IPS-15b (cell line): ENCODE results near the gene PPP4R4.
"Not testable (repeated sequence)": the region's sequence is repeated elsewhere in the genome, so short reads cannot be mapped to it uniquely, and the experiment has no call there.

Experiments used
- H3K27me3 ChIP-seq: one replicate; pipeline ENCODE4 v1.6.1; 2013; ENCODE audit warnings: low read length; ENCODE audit not compliant: control insufficient read depth, insufficient read depth
- H3K36me3 ChIP-seq: one replicate; pipeline ENCODE4 v1.6.1; 2013; ENCODE audit warnings: low read length; ENCODE audit not compliant: control insufficient read depth, insufficient read depth
- H3K4me1 ChIP-seq: one replicate; pipeline ENCODE4 v1.6.1; 2013; ENCODE audit warnings: mild to moderate bottlenecking, low read length; ENCODE audit not compliant: control insufficient read depth, insufficient read depth
- H3K4me3 ChIP-seq: one replicate; pipeline ENCODE4 v1.5.1; 2013; ENCODE audit warnings: low read depth, low read length
- H3K9ac ChIP-seq: one replicate; pipeline ENCODE4 v1.6.1; 2013; ENCODE audit warnings: low read depth, mild to moderate bottlenecking, low read length
- H3K9me3 ChIP-seq: one replicate; pipeline ENCODE4 v1.6.1; 2013; ENCODE audit warnings: mild to moderate bottlenecking, low read length; ENCODE audit not compliant: control insufficient read depth, insufficient read depth

PPP4R4 gene

DNA sequence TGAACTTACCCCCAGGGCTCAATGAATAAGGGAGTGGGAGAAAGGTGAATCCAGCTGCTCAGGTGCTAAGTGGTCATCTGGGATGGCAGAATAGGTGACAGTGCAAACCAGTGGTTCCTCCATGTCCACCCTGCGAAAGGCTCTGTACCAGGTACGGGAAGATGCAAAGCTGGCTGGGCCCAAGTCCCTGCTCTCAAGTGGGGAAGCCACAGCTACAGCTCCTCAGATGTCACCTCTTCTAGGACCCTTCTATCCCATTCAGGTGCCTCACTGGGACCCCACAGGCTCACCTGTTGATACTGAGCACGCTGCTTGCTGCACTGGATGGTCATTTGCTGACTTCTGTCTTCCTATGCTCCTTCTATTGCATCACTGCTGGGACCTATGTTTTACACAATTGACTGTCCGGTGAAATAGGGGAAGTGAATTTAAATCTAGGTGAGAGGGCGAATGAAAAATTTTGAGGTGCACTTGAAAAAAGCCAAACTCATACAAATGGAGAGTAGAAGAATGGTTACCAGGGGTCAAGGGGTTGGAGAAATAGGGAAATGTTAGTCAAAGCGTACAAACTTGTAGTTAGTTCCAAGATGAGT lies 20.3 kb upstream of the PPP4R4 start:
- Histone ChIP-seq H3K4me3 (no peak overlapping the region), H3K9me3 (no peaks in the 10 kb centered on the region), H3K4me1 (no peaks in the 10 kb centered on the region), H3K9ac (no peak overlapping the region), H3K36me3 (no peaks in the 10 kb centered on the region), H3K27me3 (no peaks in the 10 kb centered on the region)

DNA sequence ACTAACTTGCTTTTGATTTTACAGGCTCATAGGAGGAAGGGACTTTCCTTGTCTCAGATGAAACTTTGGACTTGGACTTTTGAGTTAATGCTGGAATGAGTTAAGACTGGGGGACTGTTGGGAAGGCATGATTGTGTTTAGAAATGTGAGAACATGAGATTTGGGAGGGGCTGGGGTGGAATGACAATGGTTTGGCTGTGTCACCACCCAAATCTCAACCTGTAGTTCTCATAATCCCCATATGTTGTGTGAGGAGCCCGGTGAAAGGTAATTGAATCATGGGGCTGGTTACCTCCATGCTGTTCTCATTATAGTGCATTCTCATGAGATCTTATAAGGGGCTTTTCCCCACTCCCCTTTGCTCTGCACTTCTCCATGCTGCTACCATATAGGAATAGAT lies 18.0 kb upstream of the PPP4R4 start:
- not testable (repeated sequence) for H3K4me3 ChIP-seq, H3K36me3 ChIP-seq, H3K27me3 ChIP-seq, H3K9ac ChIP-seq, H3K4me1 ChIP-seq, H3K9me3 ChIP-seq

DNA sequence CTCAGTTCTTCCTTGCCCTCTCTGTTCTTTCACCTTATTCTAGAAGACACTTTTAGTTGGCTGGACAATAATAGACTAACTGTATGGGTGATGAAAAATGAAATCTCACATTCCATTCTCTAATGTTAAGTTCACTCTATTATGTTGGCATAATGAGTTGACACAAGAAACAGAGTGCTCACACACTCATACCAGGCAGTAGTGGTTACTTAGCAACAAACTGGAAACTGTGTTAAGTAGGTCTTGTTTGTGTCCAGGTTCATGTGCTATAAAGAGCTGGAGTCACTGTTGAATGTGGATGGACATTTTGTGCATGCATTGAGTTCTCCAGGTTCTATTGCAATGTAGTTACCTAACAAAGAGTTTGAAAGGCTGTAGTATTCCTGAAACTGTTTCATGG lies 16.9 kb upstream of the PPP4R4 start:
- Histone ChIP-seq H3K9ac (no peak overlapping the region), H3K36me3 (no peaks in the 10 kb centered on the region), H3K27me3 (no peaks in the 10 kb centered on the region), H3K4me1 (no peaks in the 10 kb centered on the region), H3K4me3 (no peak overlapping the region), H3K9me3 (no peaks in the 10 kb centered on the region)

DNA sequence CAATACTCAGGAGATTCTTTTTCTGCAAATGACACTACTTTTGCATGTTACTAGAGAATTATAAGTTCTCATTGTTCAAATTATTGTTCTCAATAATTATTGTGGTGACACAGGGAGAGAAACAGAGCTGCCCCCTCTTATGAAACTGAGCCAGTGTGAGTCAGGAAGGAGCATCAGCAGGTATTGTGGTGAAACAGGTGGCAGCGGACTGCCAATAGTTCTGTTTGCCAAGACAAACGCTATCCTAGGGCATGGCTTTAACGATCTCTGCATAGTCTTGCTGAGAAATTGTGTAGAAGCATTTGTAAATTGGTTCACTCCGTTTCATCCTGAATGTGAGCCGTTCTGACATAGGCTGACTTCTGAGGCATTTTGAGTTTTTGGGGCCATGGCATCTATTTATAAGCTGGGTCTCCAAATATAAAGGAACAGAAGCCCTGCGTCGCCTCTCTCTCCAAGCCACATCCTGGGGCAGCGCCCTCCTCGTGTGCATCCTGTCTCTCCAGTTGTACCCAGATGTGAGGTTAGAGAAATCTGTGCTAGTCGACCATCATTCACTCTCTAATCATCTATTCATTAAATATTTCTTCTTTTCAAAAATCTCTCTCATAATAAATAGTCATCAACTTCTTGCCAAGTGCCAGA lies 15.8 kb upstream of the PPP4R4 start:
- H3K4me3 ChIP-seq, result no peak overlapping the region

DNA sequence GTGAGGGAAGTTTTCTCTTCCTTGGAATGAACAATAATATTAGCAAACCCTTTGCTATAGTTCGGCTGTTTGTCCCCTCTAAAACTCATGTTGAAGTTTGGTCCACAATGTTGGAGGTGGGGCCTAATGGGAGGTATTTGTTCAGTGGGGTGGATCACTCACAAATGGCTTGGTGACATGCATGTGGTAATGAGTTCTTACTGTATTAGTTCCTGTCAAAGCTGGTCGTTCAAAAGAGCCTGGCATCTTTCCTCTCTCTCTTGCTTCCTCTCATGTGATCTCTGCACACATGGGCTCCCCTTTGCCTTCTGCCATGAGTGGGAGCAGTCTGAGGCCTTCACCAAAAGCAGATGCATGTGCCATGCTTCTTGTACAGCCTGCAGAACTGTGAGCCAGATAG lies 13.1 kb upstream of the PPP4R4 start:
- no peaks in the 10 kb centered on the region for H3K9me3 ChIP-seq
- no peaks in the 10 kb centered on the region for H3K36me3 ChIP-seq
- peaks cover 11% of the 10 kb centered on the region for H3K4me1 ChIP-seq
- H3K4me3 ChIP-seq, result no peak overlapping the region
- H3K27me3 ChIP-seq, result peaks cover 16% of the 10 kb centered on the region
- no peak overlapping the region for H3K9ac ChIP-seq

More for the DNA sequence above, 15.8 kb upstream of the PPP4R4 start:
- Histone ChIP-seq H3K9me3 (no peaks in the 10 kb centered on the region), H3K27me3 (no peaks in the 10 kb centered on the region), H3K36me3 (no peaks in the 10 kb centered on the region), H3K9ac (no peak overlapping the region), H3K4me1 (no peaks in the 10 kb centered on the region)

DNA sequence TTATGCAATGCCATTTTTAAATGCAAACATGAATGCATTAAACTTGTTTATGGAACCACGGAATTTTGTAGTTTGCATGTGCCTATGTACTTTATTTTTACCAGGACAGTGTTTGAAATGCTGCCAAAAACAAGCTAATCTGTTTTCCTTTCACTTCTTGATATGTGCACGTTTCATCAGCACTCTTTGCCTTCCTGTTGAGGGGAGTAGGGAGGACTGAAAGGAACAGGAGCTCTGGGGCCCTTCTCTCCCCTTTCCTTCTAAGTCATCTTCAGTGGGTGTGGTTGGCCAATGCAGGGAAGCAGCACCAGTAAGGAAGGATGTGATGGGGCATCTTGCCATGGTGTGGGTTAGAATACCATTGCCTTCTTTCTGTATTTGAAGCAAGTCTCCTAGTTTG lies 12.1 kb upstream of the PPP4R4 start:
- H3K4me3 ChIP-seq, result no peak overlapping the region
- H3K9me3 ChIP-seq, result no peaks in the 10 kb centered on the region
- H3K4me1 ChIP-seq, result peaks cover 11% of the 10 kb centered on the region
- H3K36me3 ChIP-seq, result no peaks in the 10 kb centered on the region
- no peak overlapping the region for H3K9ac ChIP-seq
- peaks cover 16% of the 10 kb centered on the region for H3K27me3 ChIP-seq

DNA sequence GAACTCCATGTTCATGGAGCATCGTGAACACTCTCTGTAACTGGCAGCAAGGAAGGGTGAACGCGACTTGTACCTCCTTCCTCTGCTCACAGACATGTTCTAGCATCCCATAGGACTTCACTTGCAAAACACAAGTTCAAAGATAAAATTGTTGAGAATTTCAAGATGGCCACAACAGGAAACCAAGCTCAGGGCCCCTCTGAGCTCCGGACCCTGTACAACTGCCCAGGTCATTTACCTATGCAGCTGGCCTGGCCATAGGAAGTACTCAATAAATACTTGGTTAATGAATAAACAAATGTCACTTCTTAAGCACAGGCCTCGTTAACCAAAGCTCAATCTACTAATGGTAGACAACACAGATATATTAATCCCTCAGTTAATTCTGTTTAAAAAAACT lies 11.7 kb upstream of the PPP4R4 start:
- peaks cover 16% of the 10 kb centered on the region for H3K27me3 ChIP-seq
- H3K4me3 ChIP-seq, result no peak overlapping the region
- H3K36me3 ChIP-seq, result no peaks in the 10 kb centered on the region
- peaks cover 11% of the 10 kb centered on the region for H3K4me1 ChIP-seq
- no peak overlapping the region for H3K9ac ChIP-seq
- no peaks in the 10 kb centered on the region for H3K9me3 ChIP-seq

DNA sequence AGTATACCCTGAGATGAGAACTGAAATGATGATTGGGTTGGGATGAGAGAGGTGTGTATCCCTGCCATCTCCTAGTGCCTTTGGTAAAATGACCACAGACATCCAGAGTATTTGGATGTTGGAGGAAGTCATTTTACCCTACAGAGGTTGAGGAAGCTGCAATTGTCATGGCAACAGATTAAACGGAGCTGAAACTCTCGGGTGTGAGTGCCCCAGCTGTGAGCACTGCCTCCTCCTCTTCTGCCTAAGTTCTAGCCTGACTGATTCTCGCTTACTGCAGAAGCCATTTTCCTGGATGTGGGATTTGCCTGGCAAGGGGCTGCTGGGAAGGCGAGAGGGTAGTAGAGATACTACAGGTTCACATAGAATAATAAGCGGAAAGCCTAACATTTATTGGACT lies 10.3 kb upstream of the PPP4R4 start:
- no peak overlapping the region for H3K9ac ChIP-seq
- H3K36me3 ChIP-seq, result no peaks in the 10 kb centered on the region
- H3K4me1 ChIP-seq, result peaks cover 11% of the 10 kb centered on the region
- peaks cover 16% of the 10 kb centered on the region for H3K27me3 ChIP-seq
- no peak overlapping the region for H3K4me3 ChIP-seq
- H3K9me3 ChIP-seq, result no peaks in the 10 kb centered on the region

DNA sequence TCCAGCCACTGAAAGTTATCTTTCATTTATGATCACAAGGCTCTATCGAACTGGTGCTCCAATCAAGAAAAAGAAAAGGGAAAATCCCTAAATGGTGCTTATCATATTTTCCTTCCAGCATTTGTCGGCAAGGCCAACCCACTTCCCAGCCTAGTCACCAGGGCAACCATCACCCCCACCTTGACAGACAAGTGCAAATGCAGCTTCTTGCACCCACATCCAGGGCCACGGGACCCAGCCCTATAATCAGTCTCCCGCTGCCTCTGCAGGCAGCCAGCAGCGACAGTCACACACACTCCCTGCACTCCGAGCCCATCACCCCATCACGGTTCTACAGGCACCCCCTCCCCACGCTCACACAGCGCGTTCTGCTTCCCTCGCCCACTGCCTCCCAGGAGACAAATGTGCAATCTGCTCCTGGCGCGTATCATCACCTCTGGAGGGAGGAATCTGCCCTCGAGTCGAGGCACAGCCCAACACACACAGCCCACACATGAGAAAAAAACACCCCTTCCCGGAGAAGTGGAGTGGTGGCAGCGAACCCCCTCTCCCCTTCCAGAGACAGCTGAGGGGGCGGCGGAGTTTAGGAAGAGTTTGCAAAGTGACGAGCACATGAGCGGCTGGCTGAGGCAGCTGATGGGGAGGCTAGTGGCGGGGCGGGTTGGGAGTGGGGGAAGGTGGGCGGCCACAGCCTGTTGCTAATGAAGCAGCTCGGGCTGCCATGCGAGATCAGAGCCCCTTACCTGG lies 9.3 kb upstream of the PPP4R4 start:
- Histone ChIP-seq H3K4me1 (peaks cover 11% of the 10 kb centered on the region), H3K36me3 (no peaks in the 10 kb centered on the region), H3K9ac (no peak overlapping the region), H3K27me3 (peaks cover 16% of the 10 kb centered on the region), H3K4me3 (peak overlapping the region; percentile 55), H3K9me3 (no peaks in the 10 kb centered on the region)

DNA sequence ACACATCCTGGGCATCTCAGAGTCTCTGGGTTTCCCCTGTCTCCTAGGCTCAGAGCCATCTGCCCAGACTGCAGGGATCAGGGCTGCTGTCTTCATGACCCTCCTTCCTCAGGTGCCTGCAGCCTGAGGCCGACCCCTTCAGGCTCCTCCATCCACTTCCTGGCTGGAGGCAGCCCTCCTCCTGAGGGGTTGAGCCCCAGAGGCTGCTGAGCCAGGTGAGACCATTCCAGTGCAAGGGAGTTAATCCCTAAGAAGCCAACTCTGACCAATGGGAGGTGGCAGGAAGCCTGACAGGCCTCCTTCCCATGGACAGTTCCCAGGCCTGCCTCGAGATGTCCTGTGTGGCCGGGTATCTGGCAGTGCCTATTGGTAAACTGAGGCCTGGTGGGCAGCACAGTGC lies 8.4 kb upstream of the PPP4R4 start:
- Histone ChIP-seq H3K9ac (no peak overlapping the region), H3K9me3 (no peaks in the 10 kb centered on the region), H3K36me3 (no peaks in the 10 kb centered on the region), H3K27me3 (peaks cover 16% of the 10 kb centered on the region), H3K4me1 (peaks cover 11% of the 10 kb centered on the region), H3K4me3 (peak overlapping the region; percentile 27)

DNA sequence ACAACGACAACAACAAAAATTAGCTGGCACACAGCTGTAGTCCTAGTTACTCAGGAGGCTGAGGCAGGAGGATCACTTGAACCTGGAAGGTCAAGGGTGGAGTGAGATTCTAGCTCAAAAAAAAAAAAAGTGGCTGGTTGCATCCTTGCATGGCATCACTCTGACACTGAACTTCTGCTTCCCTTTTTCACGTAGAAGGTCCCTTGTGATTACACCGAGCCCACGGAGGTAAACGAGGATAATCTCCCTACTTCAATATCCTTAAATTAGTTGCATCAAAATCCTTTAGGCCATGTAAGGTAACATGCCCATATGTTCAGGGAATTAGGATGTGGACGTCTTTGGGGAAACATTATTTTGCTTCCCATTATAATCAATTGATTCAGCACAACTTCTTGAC lies 4.0 kb upstream of the PPP4R4 start:
- no peak overlapping the region for H3K9ac ChIP-seq
- H3K36me3 ChIP-seq, result no peaks in the 10 kb centered on the region
- no peaks in the 10 kb centered on the region for H3K9me3 ChIP-seq
- peaks cover 5% of the 10 kb centered on the region for H3K4me1 ChIP-seq
- peaks cover 21% of the 10 kb centered on the region for H3K27me3 ChIP-seq
- no peak overlapping the region for H3K4me3 ChIP-seq

DNA sequence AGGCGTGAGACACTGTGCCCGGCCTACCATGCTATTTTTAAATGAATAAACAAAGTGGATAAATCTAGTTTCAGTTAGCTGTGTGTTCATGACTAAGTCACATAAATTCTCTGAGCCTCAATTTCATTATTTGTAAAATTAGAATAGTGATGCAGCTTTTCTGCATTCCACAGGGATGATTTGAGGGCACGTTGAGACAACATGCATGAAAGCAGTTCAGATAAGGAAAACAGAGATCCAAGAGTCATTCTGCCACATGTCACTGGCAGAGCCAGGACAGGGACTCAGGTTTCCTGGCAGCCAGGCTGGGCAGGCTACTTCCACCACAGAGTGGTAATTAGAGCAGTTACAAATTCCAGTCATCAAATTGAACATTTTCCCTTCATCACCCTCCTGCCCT lies 2.9 kb upstream of the PPP4R4 start:
- Histone ChIP-seq H3K27me3 (peaks cover 25% of the 10 kb centered on the region), H3K9me3 (no peaks in the 10 kb centered on the region), H3K4me1 (peaks cover 5% of the 10 kb centered on the region), H3K36me3 (no peaks in the 10 kb centered on the region), H3K4me3 (no peak overlapping the region), H3K9ac (no peak overlapping the region)
